Gastrocnemius medialis (tissue), 4 donors: ENCODE results near the gene HOXA3.

Experiments used
- POLR2A ChIP-seq, 2 donors: fragments of 450-650 bp; IDR thresholded peaks; one replicate each; pipeline ENCODE4 v1.6.1; 2017; ENCODE audit warnings: antibody characterized with exemption in 2 of 2, mild to moderate bottlenecking in 2 of 2, moderate library complexity in 2 of 2
- TF ChIP-seq, protein P1 (sequence below), 5 experiments: fragments of 450-650 bp in 3 of 5; fragments of 200-600 bp in 2 of 5; sonication (generic) in 2 of 5; IDR thresholded peaks in 4 of 5; conservative IDR thresholded peaks in 1 of 5; 1 replicate in 4 of 5; 2 replicates in 1 of 5; pipeline ENCODE4 v1.5.1; 2016 to 2019; ENCODE audit warnings: antibody characterized with exemption in 5 of 5, mild to moderate bottlenecking in 3 of 5, moderate library complexity in 3 of 5

DNA sequence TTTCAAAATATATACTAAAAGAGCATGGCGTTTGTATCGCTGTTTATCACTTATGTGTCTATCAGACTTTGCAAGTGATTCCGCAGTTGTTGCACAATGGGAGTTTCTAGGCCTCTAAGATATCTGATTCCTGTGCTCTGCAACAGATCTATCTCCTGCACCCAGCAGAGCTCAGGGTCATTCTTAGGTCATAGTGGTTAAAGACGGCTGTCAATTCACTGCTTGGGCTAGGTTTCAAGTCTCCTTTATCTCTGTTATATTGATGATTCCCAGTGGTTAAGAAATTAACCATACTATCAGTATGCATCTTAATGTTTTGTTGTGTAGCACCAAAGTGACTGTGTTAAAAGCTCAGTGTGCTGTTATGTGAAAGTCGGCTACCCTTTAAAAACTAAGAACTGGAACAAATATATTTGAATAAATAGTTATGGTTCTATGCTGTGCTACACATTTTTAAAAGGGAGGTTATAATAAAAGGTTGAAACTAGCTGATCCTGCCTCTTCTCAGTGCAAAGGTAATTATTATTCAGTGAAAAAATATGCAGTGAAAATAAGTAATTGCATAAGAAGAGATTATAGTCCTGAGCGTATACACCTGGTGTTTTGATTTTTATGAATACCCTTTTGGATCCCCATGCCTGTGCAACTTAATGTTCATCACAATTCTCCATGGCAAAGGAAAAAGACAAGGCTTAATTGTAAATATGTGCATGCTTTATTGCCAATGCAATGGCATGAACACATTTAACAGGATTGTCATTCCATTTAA, 80.6 kb downstream of the HOXA3 start:
- TF ChIP-seq, protein P1, sequence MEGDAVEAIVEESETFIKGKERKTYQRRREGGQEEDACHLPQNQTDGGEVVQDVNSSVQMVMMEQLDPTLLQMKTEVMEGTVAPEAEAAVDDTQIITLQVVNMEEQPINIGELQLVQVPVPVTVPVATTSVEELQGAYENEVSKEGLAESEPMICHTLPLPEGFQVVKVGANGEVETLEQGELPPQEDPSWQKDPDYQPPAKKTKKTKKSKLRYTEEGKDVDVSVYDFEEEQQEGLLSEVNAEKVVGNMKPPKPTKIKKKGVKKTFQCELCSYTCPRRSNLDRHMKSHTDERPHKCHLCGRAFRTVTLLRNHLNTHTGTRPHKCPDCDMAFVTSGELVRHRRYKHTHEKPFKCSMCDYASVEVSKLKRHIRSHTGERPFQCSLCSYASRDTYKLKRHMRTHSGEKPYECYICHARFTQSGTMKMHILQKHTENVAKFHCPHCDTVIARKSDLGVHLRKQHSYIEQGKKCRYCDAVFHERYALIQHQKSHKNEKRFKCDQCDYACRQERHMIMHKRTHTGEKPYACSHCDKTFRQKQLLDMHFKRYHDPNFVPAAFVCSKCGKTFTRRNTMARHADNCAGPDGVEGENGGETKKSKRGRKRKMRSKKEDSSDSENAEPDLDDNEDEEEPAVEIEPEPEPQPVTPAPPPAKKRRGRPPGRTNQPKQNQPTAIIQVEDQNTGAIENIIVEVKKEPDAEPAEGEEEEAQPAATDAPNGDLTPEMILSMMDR (IDR thresholded peaks at IDR 0.05 in 4 of 5, conservative IDR thresholded peaks at IDR 0.05 in 1 of 5), result no peak
- no peak for TF ChIP-seq POLR2A (IDR thresholded peaks at IDR 0.05)
